ENCODE results near the gene SPNS3. TPM values are rescaled to one million over a fixed set of nuclear protein-coding genes. Genes with fewer than 3 reads are reported as not detected.

SPNS3 gene
- total RNA-seq, 1 donor from 2014 or later = not detected

GRCh38 chr17:4394208-4395110 lies 39.3 kb upstream of the SPNS3 start:
- Mint-ChIP-seq H3K36me3 (ENCODE audit: unreplicated experiment) (no peaks in the 10 kb centered on the region), H3K27me3 (ENCODE audit: unreplicated experiment) (peaks cover 1% of the 10 kb centered on the region), H3K27ac (ENCODE audit: unreplicated experiment) (no peak overlapping the region), H3K4me3 (ENCODE audit: unreplicated experiment) (no peak overlapping the region), H3K9me3 (ENCODE audit: unreplicated experiment) (no peaks in the 10 kb centered on the region), H3K4me1 (ENCODE audit: low read depth, unreplicated experiment) (no peaks in the 10 kb centered on the region)
- TF ChIP-seq CTCF (IDR thresholded peaks at IDR 0.05; ENCODE audit: partially characterized antibody, unreplicated experiment) = no peak
- DNase-seq = no peak

DNA sequence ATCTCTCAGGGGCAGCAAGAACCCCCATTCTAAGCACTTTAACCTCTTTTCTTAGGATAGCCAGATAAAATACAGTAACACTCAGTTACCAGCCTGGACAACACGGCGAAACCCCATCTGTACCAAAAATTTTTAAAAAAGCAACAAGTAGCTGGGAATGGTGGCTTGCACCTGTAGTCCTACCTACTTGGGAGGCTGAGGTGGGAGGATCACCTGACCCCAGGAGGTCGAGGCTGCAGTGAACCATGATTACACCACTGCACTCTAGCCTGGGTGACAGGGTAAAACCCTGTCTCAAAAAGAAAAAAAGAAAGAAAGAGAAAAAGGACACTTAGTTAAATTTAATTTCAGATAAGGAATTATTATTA lies 38.6 kb upstream of the SPNS3 start:
- Mint-ChIP-seq H3K4me1 (ENCODE audit: low read depth, unreplicated experiment) (no peaks in the 10 kb centered on the region), H3K27me3 (ENCODE audit: unreplicated experiment) (peaks cover 1% of the 10 kb centered on the region), H3K4me3 (ENCODE audit: unreplicated experiment) (no peak overlapping the region), H3K36me3 (ENCODE audit: unreplicated experiment) (no peaks in the 10 kb centered on the region), H3K9me3 (ENCODE audit: unreplicated experiment) (no peaks in the 10 kb centered on the region), H3K27ac (ENCODE audit: unreplicated experiment) (no peak overlapping the region)
- no peak for DNase-seq
- no peak for TF ChIP-seq CTCF (IDR thresholded peaks at IDR 0.05; ENCODE audit: partially characterized antibody, unreplicated experiment)

DNA sequence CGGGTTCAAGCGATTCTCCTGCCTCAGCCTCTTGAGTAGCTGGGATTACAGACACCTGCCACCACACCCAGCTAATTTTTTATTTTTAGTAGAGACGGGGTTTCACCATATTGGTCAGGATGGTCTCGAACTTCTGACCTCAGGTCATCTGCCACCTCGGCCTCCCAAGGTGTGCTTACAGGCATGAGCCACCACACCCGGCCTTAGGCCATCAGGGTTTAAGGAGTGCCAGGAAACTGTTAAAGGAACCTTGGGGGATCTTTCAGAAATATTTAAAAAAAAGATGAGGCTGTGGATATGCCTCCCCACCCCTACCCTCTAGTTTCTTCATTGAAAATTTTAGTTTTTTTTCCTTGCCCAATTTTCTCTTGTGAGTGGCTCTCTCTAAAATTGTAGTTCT lies 35.9 kb upstream of the SPNS3 start:
- no peak for DNase-seq
- H3K27ac Mint-ChIP-seq (ENCODE audit: unreplicated experiment) = no peak overlapping the region
- no peaks in the 10 kb centered on the region for H3K9me3 Mint-ChIP-seq (ENCODE audit: unreplicated experiment)
- H3K4me3 Mint-ChIP-seq (ENCODE audit: unreplicated experiment) = no peak overlapping the region
- no peaks in the 10 kb centered on the region for H3K4me1 Mint-ChIP-seq (ENCODE audit: low read depth, unreplicated experiment)
- H3K27me3 Mint-ChIP-seq (ENCODE audit: unreplicated experiment) = peaks cover 1% of the 10 kb centered on the region
- TF ChIP-seq CTCF (IDR thresholded peaks at IDR 0.05; ENCODE audit: partially characterized antibody, unreplicated experiment) = no peak
- no peaks in the 10 kb centered on the region for H3K36me3 Mint-ChIP-seq (ENCODE audit: unreplicated experiment)

- H3K4me1 Mint-ChIP-seq (ENCODE audit: low read depth, unreplicated experiment) = no peaks in the 10 kb centered on the region
- DNase-seq = no peak
- H3K36me3 Mint-ChIP-seq (ENCODE audit: unreplicated experiment) = no peaks in the 10 kb centered on the region
- no peaks in the 10 kb centered on the region for H3K9me3 Mint-ChIP-seq (ENCODE audit: unreplicated experiment)
- no peak overlapping the region for H3K27ac Mint-ChIP-seq (ENCODE audit: unreplicated experiment)
- no peak for TF ChIP-seq CTCF (IDR thresholded peaks at IDR 0.05; ENCODE audit: partially characterized antibody, unreplicated experiment)
- no peaks in the 10 kb centered on the region for H3K27me3 Mint-ChIP-seq (ENCODE audit: unreplicated experiment)
- no peak overlapping the region for H3K4me3 Mint-ChIP-seq (ENCODE audit: unreplicated experiment)
These were observed 28.6 kb upstream of the SPNS3 start for GRCh38 chr17:4405038-4405669.

- no peaks in the 10 kb centered on the region for H3K9me3 Mint-ChIP-seq (ENCODE audit: unreplicated experiment)
- H3K4me1 Mint-ChIP-seq (ENCODE audit: low read depth, unreplicated experiment) = no peaks in the 10 kb centered on the region
- DNase-seq = no peak
- H3K4me3 Mint-ChIP-seq (ENCODE audit: unreplicated experiment) = no peak overlapping the region
- no peaks in the 10 kb centered on the region for H3K36me3 Mint-ChIP-seq (ENCODE audit: unreplicated experiment)
- H3K27ac Mint-ChIP-seq (ENCODE audit: unreplicated experiment) = no peak overlapping the region
- no peaks in the 10 kb centered on the region for H3K27me3 Mint-ChIP-seq (ENCODE audit: unreplicated experiment)
- no peak for TF ChIP-seq CTCF (IDR thresholded peaks at IDR 0.05; ENCODE audit: partially characterized antibody, unreplicated experiment)
These were observed 28.0 kb upstream of the SPNS3 start for GRCh38 chr17:4405699-4406098.
